Liver (tissue), 3 donors: Measurements from ENCODE around the gene TRAPPC3L.

Experiments used
- ATF3 ChIP-seq: IDR thresholded peaks from 2 replicates; pipeline ENCODE4 v1.6.1; 2016; ENCODE audit warnings: antibody characterized with exemption
- CTCF ChIP-seq: fragments of 150-350 bp; IDR thresholded peaks from 2 replicates; pipeline ENCODE4 v1.5.1; 2017; ENCODE audit warnings: improper control_type of control experiment, low read depth, low read length; ENCODE audit not compliant: missing input control
- EGR1 ChIP-seq, 2 donors: IDR thresholded peaks; 2 replicates each; pipeline ENCODE4 v1.6.1; 2016 to 2018; ENCODE audit warnings: antibody characterized with exemption in 2 of 2, low read depth in 2 of 2
- HNF4A ChIP-seq, 2 donors: conservative IDR thresholded peaks; 2 replicates each; pipeline ENCODE4 v1.6.1; 2016; ENCODE audit warnings: antibody characterized with exemption in 2 of 2, mild to moderate bottlenecking in 2 of 2
- HNF4G ChIP-seq: IDR thresholded peaks from 2 replicates; pipeline ENCODE4 v1.6.1; 2016; ENCODE audit warnings: antibody characterized with exemption
- JUND ChIP-seq, 2 donors: IDR thresholded peaks; 2 replicates each; pipeline ENCODE4 v1.6.1; 2016; ENCODE audit warnings: antibody characterized with exemption in 2 of 2
- NR2F2 ChIP-seq: IDR thresholded peaks from 2 replicates; pipeline ENCODE4 v1.6.1; 2016; ENCODE audit warnings: antibody characterized with exemption
- RAD21 ChIP-seq, 2 donors: IDR thresholded peaks; 2 replicates each; pipeline ENCODE4 v1.6.1; 2016; ENCODE audit warnings: antibody characterized with exemption in 2 of 2, mild to moderate bottlenecking in 2 of 2
- REST ChIP-seq: IDR thresholded peaks from 2 replicates; pipeline ENCODE4 v1.6.1; 2016; ENCODE audit warnings: antibody characterized with exemption, mild to moderate bottlenecking
- TAF1 ChIP-seq: conservative IDR thresholded peaks from 2 replicates; pipeline ENCODE4 v1.6.1; 2016; ENCODE audit warnings: antibody characterized with exemption, mild to moderate bottlenecking
- donor health status: healthy.
- donor health status: healthy.

- TF ChIP-seq ATF3 (no peak), CTCF (no peak), EGR1 (IDR thresholded peaks at IDR 0.05; ENCODE audit: low read depth in 2 of 2) (no peak), HNF4G (no peak), REST (no peak), NR2F2 (no peak), RAD21 (IDR thresholded peaks at IDR 0.05) (no peak), JUND (IDR thresholded peaks at IDR 0.05) (no peak), TAF1 (no peak), HNF4A (conservative IDR thresholded peaks at IDR 0.05) (no peak)
These were observed 15.8 kb downstream of the TRAPPC3L start for GRCh38 chr6:116529466-116530290.
